Epithelial cell of esophagus (primary cell): ENCODE results near the gene PLIN3.
"Not testable (repeated sequence)": the region's sequence is repeated elsewhere in the genome, so short reads cannot be mapped to it uniquely, and the experiment has no call there.

Experiments
- DNase-seq: peaks from one replicate; pipeline ENCODE4 v3.0.0; 2010; ENCODE audit warnings: low read depth
- H3K4me3 ChIP-seq: 2 replicates; pipeline ENCODE4 v1.5.1; 2011; ENCODE audit warnings: mild to moderate bottlenecking, low read length, control low read depth
- TF ChIP-seq, protein P1 (sequence below): IDR thresholded peaks from 2 replicates; pipeline ENCODE4 v1.5.1; 2011; ENCODE audit warnings: low read depth, mild to moderate bottlenecking, low read length, control low read depth, inconsistent platforms; ENCODE audit not compliant: insufficient read depth; ENCODE audit errors: missing control alignments

Gene PLIN3

DNA sequence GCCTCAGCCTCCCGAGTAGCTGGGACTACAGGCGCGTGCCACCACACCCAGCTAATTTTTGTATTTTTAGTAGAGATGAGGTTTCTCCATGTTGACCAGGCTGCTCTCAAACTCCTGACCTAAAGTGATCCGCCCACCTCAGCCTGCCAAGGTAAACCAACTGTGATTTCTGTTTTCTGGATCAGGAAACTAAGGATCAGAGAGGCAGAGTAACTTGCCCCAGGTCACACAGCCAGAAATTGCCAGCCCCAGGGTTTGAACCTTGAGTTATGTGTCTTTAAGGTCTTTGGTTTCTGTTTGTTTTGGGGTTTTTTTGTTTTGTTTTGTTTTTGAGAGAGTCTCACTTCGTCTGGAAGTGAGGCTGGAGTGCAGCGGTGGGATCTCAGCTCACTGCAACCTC, 4.2 kb upstream of the PLIN3 start:
- TF ChIP-seq, protein P1, sequence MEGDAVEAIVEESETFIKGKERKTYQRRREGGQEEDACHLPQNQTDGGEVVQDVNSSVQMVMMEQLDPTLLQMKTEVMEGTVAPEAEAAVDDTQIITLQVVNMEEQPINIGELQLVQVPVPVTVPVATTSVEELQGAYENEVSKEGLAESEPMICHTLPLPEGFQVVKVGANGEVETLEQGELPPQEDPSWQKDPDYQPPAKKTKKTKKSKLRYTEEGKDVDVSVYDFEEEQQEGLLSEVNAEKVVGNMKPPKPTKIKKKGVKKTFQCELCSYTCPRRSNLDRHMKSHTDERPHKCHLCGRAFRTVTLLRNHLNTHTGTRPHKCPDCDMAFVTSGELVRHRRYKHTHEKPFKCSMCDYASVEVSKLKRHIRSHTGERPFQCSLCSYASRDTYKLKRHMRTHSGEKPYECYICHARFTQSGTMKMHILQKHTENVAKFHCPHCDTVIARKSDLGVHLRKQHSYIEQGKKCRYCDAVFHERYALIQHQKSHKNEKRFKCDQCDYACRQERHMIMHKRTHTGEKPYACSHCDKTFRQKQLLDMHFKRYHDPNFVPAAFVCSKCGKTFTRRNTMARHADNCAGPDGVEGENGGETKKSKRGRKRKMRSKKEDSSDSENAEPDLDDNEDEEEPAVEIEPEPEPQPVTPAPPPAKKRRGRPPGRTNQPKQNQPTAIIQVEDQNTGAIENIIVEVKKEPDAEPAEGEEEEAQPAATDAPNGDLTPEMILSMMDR, result no peak
- H3K4me3 ChIP-seq, result no peak overlapping the region
- no peak for DNase-seq

GRCh38 chr19:4870025-4870700, 2.7 kb upstream of the PLIN3 start:
- TF ChIP-seq, protein P1, result no peak
- peak; percentile 93 for DNase-seq
- H3K4me3 ChIP-seq, result no peak overlapping the region

DNA sequence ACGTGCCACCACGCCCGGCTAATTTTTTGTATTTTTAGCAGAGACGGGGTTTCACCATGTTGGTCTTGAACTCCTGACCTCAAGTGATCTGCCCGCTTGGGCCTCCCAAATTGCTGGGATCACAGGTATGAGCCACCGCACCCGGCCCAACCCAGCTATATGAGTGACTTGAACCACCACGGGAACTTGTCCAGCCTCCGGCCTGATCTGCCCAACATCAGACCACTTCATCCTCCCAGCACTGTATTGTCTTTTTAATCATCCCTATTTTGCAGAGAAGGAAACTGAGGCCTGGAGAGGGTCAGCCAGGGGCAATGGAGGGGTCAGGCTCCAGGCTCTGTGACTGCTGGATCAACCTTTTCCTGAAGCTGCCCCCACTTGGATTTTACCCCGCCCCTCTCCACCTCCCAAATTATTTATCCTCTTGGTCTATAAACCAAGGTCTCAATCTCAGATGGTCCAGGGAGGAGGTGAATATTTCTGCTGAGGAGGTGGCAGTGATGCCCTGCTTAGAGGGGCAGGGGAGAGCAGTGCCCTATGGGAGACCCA, 893 bp upstream of the PLIN3 start:
- H3K4me3 ChIP-seq, result no peak overlapping the region

GRCh38 chr19:4866595-4867424, 657 bp downstream of the PLIN3 start:
- TF ChIP-seq, protein P1, result no peak
- H3K4me3 ChIP-seq, result peak overlapping the region; percentile 88
- peak; percentile 47 for DNase-seq

More for the DNA sequence above, 893 bp upstream of the PLIN3 start:
- TF ChIP-seq, protein P1, result no peak
- DNase-seq, result no peak

GRCh38 chr19:4861147-4861546, 6.3 kb downstream of the PLIN3 start:
- TF ChIP-seq, protein P1, result no peak
- peak; percentile 50 for DNase-seq
- no peak overlapping the region for H3K4me3 ChIP-seq

DNA sequence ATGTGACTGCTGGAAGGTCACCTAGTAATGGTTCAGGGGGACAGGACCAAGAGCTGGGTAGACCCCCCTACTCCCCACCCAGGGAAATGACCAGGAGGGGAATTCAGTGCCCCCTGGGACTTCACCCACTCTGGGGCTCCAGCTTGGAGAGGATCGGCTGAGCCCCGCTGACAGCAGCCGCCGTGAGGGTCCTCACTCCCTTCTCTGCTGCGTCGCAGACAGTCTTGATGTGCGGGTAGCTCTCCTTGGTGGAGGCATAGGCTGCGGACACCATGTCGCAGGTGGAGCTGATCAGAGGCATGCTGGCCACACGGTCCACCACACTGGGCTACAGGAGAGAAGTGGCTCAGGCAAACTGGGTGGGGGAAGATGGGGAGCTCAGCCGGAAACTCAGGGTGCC, 7.8 kb downstream of the PLIN3 start:
- TF ChIP-seq, protein P1, result no peak
- DNase-seq, result no peak
- no peak overlapping the region for H3K4me3 ChIP-seq

DNA sequence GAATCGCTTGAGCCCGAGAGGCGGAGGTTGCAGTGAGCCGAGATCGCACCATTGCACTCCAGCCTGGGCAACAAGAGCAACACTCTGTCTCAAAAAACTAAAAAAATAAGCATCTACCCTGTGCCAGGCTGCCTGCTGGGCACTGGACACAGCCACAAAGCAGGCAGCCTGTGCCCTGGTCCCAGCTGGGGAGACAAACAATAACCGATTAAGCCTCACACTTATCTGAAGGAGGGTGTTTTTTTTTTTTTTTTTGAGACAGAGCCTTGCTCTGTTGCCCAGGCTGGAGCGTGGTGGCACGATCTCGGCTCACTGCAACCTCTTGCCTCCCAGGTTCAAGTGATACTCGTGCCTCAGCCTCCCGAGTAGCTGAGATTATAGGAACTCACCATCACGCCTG, 11.0 kb downstream of the PLIN3 start:
- DNase-seq, H3K4me3 ChIP-seq: not testable (repeated sequence)

- H3K4me3 ChIP-seq, DNase-seq: not testable (repeated sequence)
Measured at GRCh38 chr19:4853506-4853905, 14.0 kb downstream of the PLIN3 start.
